ENCODE measurements around the gene TNNI2. TPM values are rescaled to one million over a fixed set of nuclear protein-coding genes. Genes with fewer than 3 reads are reported as not detected.

TNNI2 gene
- total and polyA plus RNA-seq, 10 donors: 2.3 to 21.8 (median 6.7) TPM

GRCh38 chr11:1853376-1854131, 14.8 kb downstream of the TNNI2 start:
- TF ChIP-seq POLR2A (IDR thresholded peaks at IDR 0.05) (no peak), POLR2AphosphoS5 (IDR thresholded peaks at IDR 0.05) (peak in 1 of 3 donors; percentile 7), CTCF (IDR thresholded peaks at IDR 0.05 in 8 of 11, conservative IDR thresholded peaks at IDR 0.05 in 3 of 11) (peak in 1 of 11 experiments; percentile 6)
- DNase-seq: peak; percentile 87
- intact Hi-C loops (cut with DNase I; ENCODE audit: low total_unique reads): no loop called here
- Histone ChIP-seq H3K36me3 (peaks cover 0 to 31% (median 0%) of the 10 kb centered on the region in 6 donors), H3K27me3 (replicated peaks in 1 of 7) (no peaks in the 10 kb centered on the region), H3K27ac (peak overlapping the region; percentile 79 to 94 (median 92)), H3K4me3 (peak overlapping the region; percentile 56 to 74 (median 59)), H3K4me1 (peaks cover 45 to 100% (median 84%) of the 10 kb centered on the region in 6 donors), H3K9me3 (no peaks in the 10 kb centered on the region)
- 45 to 70% (median 63%) methylated on average over 11 to 19 of the region's 19 CpGs for WGBS, 5 donors

- intact Hi-C loops (cut with DNase I; ENCODE audit: low total_unique reads): no loop called here
- H3K27me3 ChIP-seq (replicated peaks in 1 of 7): no peaks in the 10 kb centered on the region
- TF ChIP-seq POLR2AphosphoS5 (IDR thresholded peaks at IDR 0.05) (peak; percentile 5 to 59 (median 34)), POLR2A (IDR thresholded peaks at IDR 0.05) (no peak)
- H3K9me3 ChIP-seq: no peaks in the 10 kb centered on the region
- peaks cover 43 to 100% (median 84%) of the 10 kb centered on the region in 6 donors for H3K4me1 ChIP-seq
- H3K36me3 ChIP-seq: peaks cover 0 to 35% (median 0%) of the 10 kb centered on the region in 6 donors
- peak overlapping the region; percentile 56 to 74 (median 59) for H3K4me3 ChIP-seq
- peak; percentile 88 for DNase-seq
- peak overlapping the region in 6 of 8 donors; percentile 79 to 94 (median 92) for H3K27ac ChIP-seq
- WGBS, 5 donors: 53 to 81% (median 63%) methylated on average over 16 to 27 of the region's 27 CpGs
Observed at GRCh38 chr11:1854132-1854948, 15.6 kb downstream of the TNNI2 start.

- DNase-seq: peak; percentile 84
- TF ChIP-seq POLR2A (IDR thresholded peaks at IDR 0.05) (no peak), CTCF (IDR thresholded peaks at IDR 0.05 in 8 of 11, conservative IDR thresholded peaks at IDR 0.05 in 3 of 11) (peak in 3 of 11 experiments; percentile 8 to 35 (median 19)), POLR2AphosphoS5 (IDR thresholded peaks at IDR 0.05) (peak; percentile 42 to 65 (median 59))
- H3K4me1 ChIP-seq: peaks cover 38 to 97% (median 76%) of the 10 kb centered on the region in 6 donors
- peak overlapping the region in 7 of 8 donors; percentile 57 to 74 (median 59) for H3K4me3 ChIP-seq
- intact Hi-C loops (cut with DNase I; ENCODE audit: low total_unique reads): no loop called here
- H3K36me3 ChIP-seq: peaks cover 0 to 36% (median 0%) of the 10 kb centered on the region in 6 donors
- no peaks in the 10 kb centered on the region for H3K27me3 ChIP-seq (replicated peaks in 1 of 7)
- WGBS, 5 donors: 60 to 86% (median 70%) methylated on average over 7 to 26 of the region's 26 CpGs
- no peaks in the 10 kb centered on the region for H3K9me3 ChIP-seq
- peak overlapping the region in 4 of 8 donors; percentile 91 to 94 (median 92) for H3K27ac ChIP-seq
Observed at GRCh38 chr11:1854949-1855885, 16.4 kb downstream of the TNNI2 start.

- Histone ChIP-seq H3K4me1 (peaks cover 38 to 91% (median 70%) of the 10 kb centered on the region in 6 donors), H3K27me3 (replicated peaks in 1 of 7) (no peaks in the 10 kb centered on the region), H3K9me3 (no peaks in the 10 kb centered on the region), H3K4me3 (peak overlapping the region in 1 of 8 donors; percentile 71), H3K27ac (peak overlapping the region in 2 of 8 donors; percentile 91 to 94), H3K36me3 (peaks cover 0 to 36% (median 0%) of the 10 kb centered on the region in 6 donors)
- TF ChIP-seq POLR2AphosphoS5 (IDR thresholded peaks at IDR 0.05): peak in 1 of 3 donors; percentile 37
- TF ChIP-seq CTCF (IDR thresholded peaks at IDR 0.05 in 8 of 11, conservative IDR thresholded peaks at IDR 0.05 in 3 of 11): no peak
- no peak for TF ChIP-seq POLR2A (IDR thresholded peaks at IDR 0.05)
- 83 to 93% (median 86%) methylated on average over 6 to 11 of the region's 11 CpGs for WGBS, 5 donors
- intact Hi-C loops (cut with DNase I; ENCODE audit: low total_unique reads): no loop called here
- peak; percentile 79 for DNase-seq
Observed at GRCh38 chr11:1855886-1856265, 17.1 kb downstream of the TNNI2 start.

All from spleen (tissue), 11 donors.